ENCODE measurements around the gene IDH3B.
A peak's percentile ranks its signal among the peaks of the same experiment; 100 is the strongest.

Gene IDH3B

DNA sequence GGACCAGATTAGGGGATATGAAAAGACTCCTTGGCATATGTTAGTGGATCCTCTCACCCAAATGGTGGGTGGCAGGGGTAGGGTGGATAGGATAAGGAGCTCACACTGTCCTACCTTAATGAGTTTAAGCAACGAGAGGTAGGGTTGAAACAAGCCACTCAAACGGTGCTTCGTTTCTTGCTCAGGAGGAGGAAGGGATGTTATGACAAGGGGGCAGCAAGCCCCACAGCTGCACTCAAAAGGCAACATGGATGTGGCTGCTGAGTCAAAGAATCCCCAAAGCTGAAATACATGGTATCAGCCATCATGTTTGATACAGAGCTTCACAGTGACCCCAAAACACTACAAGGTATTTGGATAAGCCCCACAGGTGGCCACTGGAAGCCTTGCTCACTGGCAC lies 8.4 kb upstream of the IDH3B start:
- no peak for TF ChIP-seq CTCF (IDR thresholded peaks at IDR 0.05; ENCODE audit: borderline replicate concordance, control extremely low read depth, extremely low read depth, insufficient read depth, missing control alignments)
- DNase-seq (ENCODE audit: low spot score) = no peak
- in situ Hi-C loops (cut with MboI; ENCODE audit: low sequenced_read_pairs, unreplicated experiment) = no loop called here

GRCh38 chr20:2671977-2672376 lies 8.0 kb upstream of the IDH3B start:
- no peak for DNase-seq (ENCODE audit: low spot score)
- in situ Hi-C loops (cut with MboI; ENCODE audit: low sequenced_read_pairs, unreplicated experiment) = no loop called here
- peak; percentile 10 for TF ChIP-seq CTCF (IDR thresholded peaks at IDR 0.05; ENCODE audit: borderline replicate concordance, control extremely low read depth, extremely low read depth, insufficient read depth, missing control alignments)

GRCh38 chr20:2663364-2663886 lies 591 bp downstream of the IDH3B start:
- no peak for TF ChIP-seq CTCF (IDR thresholded peaks at IDR 0.05; ENCODE audit: borderline replicate concordance, control extremely low read depth, extremely low read depth, insufficient read depth, missing control alignments)
- in situ Hi-C loops (cut with MboI; ENCODE audit: low sequenced_read_pairs, unreplicated experiment) = no loop called here
- no peak for DNase-seq (ENCODE audit: low spot score)

- in situ Hi-C loops (cut with MboI; ENCODE audit: low sequenced_read_pairs, unreplicated experiment) = no loop called here
- DNase-seq (ENCODE audit: low spot score) = no peak
- no peak for TF ChIP-seq CTCF (IDR thresholded peaks at IDR 0.05; ENCODE audit: borderline replicate concordance, control extremely low read depth, extremely low read depth, insufficient read depth, missing control alignments)
Measured at GRCh38 chr20:2659547-2659946, 4.5 kb downstream of the IDH3B start.

DNA sequence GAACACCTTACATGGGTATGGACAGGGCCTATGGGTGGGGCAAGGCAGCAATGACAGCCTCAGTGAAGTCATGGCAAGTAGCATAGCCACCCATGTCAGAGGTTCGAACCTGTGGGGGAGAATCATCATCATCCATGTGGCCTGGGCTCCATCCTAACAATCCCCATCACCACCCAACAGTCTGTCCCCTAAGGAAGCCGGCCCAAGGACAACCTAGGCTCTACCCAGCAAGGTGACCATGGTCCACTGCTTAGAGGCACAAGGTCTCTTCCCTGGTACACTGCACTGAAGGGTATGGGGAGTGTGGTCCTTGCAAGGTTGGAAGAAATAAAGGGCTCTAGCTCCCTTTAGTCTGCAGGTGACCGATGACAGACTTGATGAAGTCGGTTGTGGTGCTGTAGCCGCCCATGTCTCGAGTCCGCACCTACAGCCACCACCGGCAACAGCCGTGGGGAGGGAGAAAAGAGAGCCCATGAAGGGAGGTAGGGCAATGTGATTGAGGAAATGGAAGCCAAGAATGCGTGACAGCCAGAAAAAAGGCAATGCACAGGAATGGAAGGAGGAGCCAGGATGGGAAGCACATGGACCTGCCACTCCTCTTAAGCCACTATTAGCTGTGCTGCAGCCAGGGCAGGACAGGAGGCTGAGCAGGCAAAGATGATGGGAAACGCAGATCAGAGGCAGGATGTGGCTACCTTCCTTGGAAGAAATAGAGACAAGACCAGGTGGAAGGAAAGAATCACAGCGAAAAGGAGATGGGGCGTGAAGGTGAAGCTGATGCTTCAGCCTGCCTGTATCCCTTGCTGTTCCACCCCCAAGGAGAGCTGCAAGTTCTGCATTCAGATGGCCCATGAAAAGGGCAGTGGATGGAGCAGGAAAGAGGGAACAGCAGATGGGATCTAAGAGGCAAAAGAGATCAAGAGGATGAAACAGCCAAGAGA lies 5.3 kb downstream of the IDH3B start:
- TF ChIP-seq CTCF (IDR thresholded peaks at IDR 0.05; ENCODE audit: borderline replicate concordance, control extremely low read depth, extremely low read depth, insufficient read depth, missing control alignments) = no peak
- in situ Hi-C loops (cut with MboI; ENCODE audit: low sequenced_read_pairs, unreplicated experiment) = no loop called here
- DNase-seq (ENCODE audit: low spot score) = no peak

- in situ Hi-C loops (cut with MboI; ENCODE audit: low sequenced_read_pairs, unreplicated experiment) = no loop called here
- no peak for TF ChIP-seq CTCF (IDR thresholded peaks at IDR 0.05; ENCODE audit: borderline replicate concordance, control extremely low read depth, extremely low read depth, insufficient read depth, missing control alignments)
- DNase-seq (ENCODE audit: low spot score) = no peak
Measured at GRCh38 chr20:2657674-2658073, 6.3 kb downstream of the IDH3B start.

Data from GM13976 (cell line).